H9 (cell line): ENCODE data around the gene LZTFL1. TPM values are rescaled to one million over a fixed set of nuclear protein-coding genes. Genes with fewer than 3 reads are reported as not detected.

Experiments used
- DNase-seq: peaks from one replicate; pipeline ENCODE4 v3.0.0-alpha.2; 2017
- H2AFZ ChIP-seq: one replicate; pipeline ENCODE4 v1.6.1; 2013; ENCODE audit warnings: mild to moderate bottlenecking, low read length, control low read depth, moderate library complexity
- H2AK5ac ChIP-seq: 2 replicates; pipeline ENCODE4 v1.6.1; 2013; ENCODE audit warnings: low read length, control low read depth, mixed read lengths; ENCODE audit not compliant: insufficient read length
- H2BK120ac ChIP-seq: one replicate; pipeline ENCODE4 v1.6.1; 2013; ENCODE audit warnings: low read depth, mild to moderate bottlenecking, low read length, control low read depth, inconsistent platforms; ENCODE audit not compliant: poor library complexity, severe bottlenecking
- H2BK12ac ChIP-seq: 2 replicates; pipeline ENCODE4 v1.6.1; 2013; ENCODE audit warnings: low read length, control low read depth, mixed read lengths, low read depth; ENCODE audit not compliant: insufficient read length
- H2BK15ac ChIP-seq: 2 replicates; pipeline ENCODE4 v1.6.1; 2013; ENCODE audit warnings: low read depth, low read length, control low read depth
- H2BK20ac ChIP-seq: one replicate; pipeline ENCODE4 v1.6.1; 2013; ENCODE audit warnings: low read depth, mild to moderate bottlenecking, low read length, control low read depth, inconsistent platforms; ENCODE audit not compliant: poor library complexity, severe bottlenecking
- H2BK5ac ChIP-seq: 2 replicates; pipeline ENCODE4 v1.6.1; 2013; ENCODE audit warnings: low read length, control low read depth, mixed read lengths; ENCODE audit not compliant: insufficient read length
- H3K14ac ChIP-seq: 2 replicates; pipeline ENCODE4 v1.6.1; 2013; ENCODE audit warnings: low read length, control low read depth; ENCODE audit not compliant: insufficient read depth
- H3K18ac ChIP-seq: 2 replicates; pipeline ENCODE4 v1.6.1; 2013; ENCODE audit warnings: low read depth, mild to moderate bottlenecking, mixed read lengths, low read length, control low read depth; ENCODE audit not compliant: insufficient read length
- H3K23ac ChIP-seq: 2 replicates; pipeline ENCODE4 v1.6.1; 2013; ENCODE audit warnings: low read length, control low read depth, mixed read lengths, low read depth; ENCODE audit not compliant: insufficient read length
- H3K23me2 ChIP-seq: 2 replicates; pipeline ENCODE4 v1.6.1; 2013; ENCODE audit warnings: low read depth, mild to moderate bottlenecking, mixed read lengths, low read length, control low read depth; ENCODE audit not compliant: insufficient read length, poor library complexity, severe bottlenecking
- H3K27ac ChIP-seq: 2 replicates; pipeline ENCODE4 v1.5.1; 2013; ENCODE audit warnings: low read length, control low read depth, mixed read lengths, low read depth; ENCODE audit not compliant: insufficient read length
- H3K27me3 ChIP-seq: 2 replicates; pipeline ENCODE4 v1.6.1; 2013; ENCODE audit warnings: low read length, control low read depth, inconsistent platforms; ENCODE audit not compliant: insufficient read depth
- H3K4ac ChIP-seq: 2 replicates; pipeline ENCODE4 v1.6.1; 2013; ENCODE audit warnings: low read depth, mild to moderate bottlenecking, control low read depth, inconsistent platforms, low read length, moderate library complexity
- H3K4me1 ChIP-seq: 2 replicates; pipeline ENCODE4 v1.6.1; 2013; ENCODE audit warnings: low read length, control low read depth, inconsistent platforms; ENCODE audit not compliant: insufficient read depth
- H3K4me2 ChIP-seq: 2 replicates; pipeline ENCODE4 v1.6.1; 2013; ENCODE audit warnings: low read length, control low read depth, mixed read lengths; ENCODE audit not compliant: insufficient read length, insufficient read depth
- H3K56ac ChIP-seq: 2 replicates; pipeline ENCODE4 v1.6.1; 2013; ENCODE audit warnings: low read depth, mild to moderate bottlenecking, mixed read lengths, low read length, control low read depth; ENCODE audit not compliant: insufficient read length
- H3K79me1 ChIP-seq: 2 replicates; pipeline ENCODE4 v1.6.1; 2013; ENCODE audit warnings: low read depth, mild to moderate bottlenecking, moderate library complexity, low read length, control low read depth, inconsistent platforms; ENCODE audit not compliant: insufficient read depth, poor library complexity, severe bottlenecking
- H3K79me2 ChIP-seq: 2 replicates; pipeline ENCODE4 v1.6.1; 2013; ENCODE audit warnings: low read length, control low read depth, inconsistent platforms; ENCODE audit not compliant: insufficient read depth
- H3K9ac ChIP-seq: 2 replicates; pipeline ENCODE4 v1.6.1; 2013; ENCODE audit warnings: low read length, control low read depth, mixed read lengths; ENCODE audit not compliant: insufficient read length; ENCODE audit errors: extremely low read depth
- H3K9me3 ChIP-seq: one replicate; pipeline ENCODE4 v1.6.1; 2013; ENCODE audit warnings: low read depth, low read length, inconsistent platforms; ENCODE audit not compliant: control insufficient read depth
- H3T11ph ChIP-seq: one replicate; pipeline ENCODE4 v1.6.1; 2013; ENCODE audit warnings: mild to moderate bottlenecking, low read length, control low read depth, inconsistent platforms
- H4K20me1 ChIP-seq: one replicate; pipeline ENCODE4 v1.6.1; 2013; ENCODE audit not compliant: control insufficient read depth, insufficient read length, insufficient read depth
- H4K5ac ChIP-seq: 2 replicates; pipeline ENCODE4 v1.6.1; 2013; ENCODE audit warnings: low read depth, mild to moderate bottlenecking, mixed read lengths, low read length, control low read depth; ENCODE audit not compliant: insufficient read length
- H4K8ac ChIP-seq: replicated peaks from 2 replicates; pipeline ENCODE4 v1.6.1; 2013; ENCODE audit warnings: low read length, control low read depth, mixed read lengths, low read depth; ENCODE audit not compliant: insufficient read length
- H4K91ac ChIP-seq: 2 replicates; pipeline ENCODE4 v1.6.1; 2013; ENCODE audit warnings: low read depth, mild to moderate bottlenecking, moderate library complexity, mixed read lengths, low read length, control low read depth; ENCODE audit not compliant: insufficient read length
- H3K27ac Mint-ChIP-seq, 3 experiments: 2 replicates in 2 of 3; 3 replicates in 1 of 3; pipeline ENCODE4 v1.8.0; 2020 to 2021; ENCODE audit warnings: mixed read lengths in 3 of 3, mild to moderate bottlenecking in 1 of 3, moderate library complexity in 1 of 3
- H3K27me3 Mint-ChIP-seq: 2 replicates; pipeline ENCODE4 v1.8.0; 2021; ENCODE audit warnings: low read depth, mild to moderate bottlenecking, moderate library complexity, mixed read lengths
- H3K36me3 Mint-ChIP-seq, 3 experiments: 2 replicates in 2 of 3; 3 replicates in 1 of 3; pipeline ENCODE4 v1.8.0; 2020 to 2021; ENCODE audit warnings: low read depth in 3 of 3, mixed read lengths in 3 of 3; ENCODE audit not compliant: insufficient read depth in 1 of 3
- H3K4me1 Mint-ChIP-seq, 2 experiments: 2 replicates each; pipeline ENCODE4 v1.8.0; 2020; ENCODE audit warnings: mixed read lengths in 2 of 2
- H3K4me3 Mint-ChIP-seq, 2 experiments: 2 replicates in 1 of 2; 3 replicates in 1 of 2; pipeline ENCODE4 v1.8.0; 2020 to 2021; ENCODE audit warnings: mild to moderate bottlenecking in 2 of 2, mixed read lengths in 2 of 2, moderate library complexity in 1 of 2
- H3K9me3 Mint-ChIP-seq, 2 experiments: 2 replicates in 1 of 2; 3 replicates in 1 of 2; pipeline ENCODE4 v1.8.0; 2020; ENCODE audit warnings: mild to moderate bottlenecking in 2 of 2, mixed read lengths in 2 of 2, moderate library complexity in 1 of 2
- CTCF ChIP-seq: fragments of 200-600 bp; sonication (generic); conservative IDR thresholded peaks from 3 replicates; pipeline ENCODE4 v1.8.0; 2021; ENCODE audit warnings: antibody characterized with exemption, mild to moderate bottlenecking
- WGBS: extraction: QIAGEN DNeasy Blood & Tissue Kit; methylation state at CpG from one replicate; pipeline ENCODE4 v1.1.7; 2013; ENCODE audit warnings: missing lambda C conversion rate, low lambda C conversion rate, mixed read lengths; ENCODE audit not compliant: insufficient read length; ENCODE audit errors: extremely low coverage; 5-methylcytosine and 5-hydroxymethylcytosine counted together
- total RNA-seq: library from RNA; stranded (reverse); gene quantifications from 2 replicates; pipeline ENCODE4 v1.2.1, GENCODE V29; 2021

Gene LZTFL1
- total RNA-seq, 1 experiment from 2014 or later: 12.2 TPM

- no peak overlapping the region for H3K56ac ChIP-seq
- H3T11ph ChIP-seq: no peak overlapping the region
- H4K20me1 ChIP-seq: no peaks in the 10 kb centered on the region
- H3K14ac ChIP-seq: no peak overlapping the region
- no peaks in the 10 kb centered on the region for H3K9me3 ChIP-seq
- no peak overlapping the region for H2BK5ac ChIP-seq
- no peaks in the 10 kb centered on the region for H3K9me3 Mint-ChIP-seq
- no peaks in the 10 kb centered on the region for H3K36me3 Mint-ChIP-seq
- H3K4me3 Mint-ChIP-seq: no peak overlapping the region
- no peak overlapping the region for H3K27ac ChIP-seq
- no peaks in the 10 kb centered on the region for H3K27me3 ChIP-seq
- no peak overlapping the region for H2BK20ac ChIP-seq
- H2BK15ac ChIP-seq: no peak overlapping the region
- no peaks in the 10 kb centered on the region for H3K23me2 ChIP-seq
- H2AFZ ChIP-seq: no peak overlapping the region
- H4K5ac ChIP-seq: no peak overlapping the region
- H3K9ac ChIP-seq: no peak overlapping the region
- no peak overlapping the region for H3K4ac ChIP-seq
- no peak overlapping the region for H2BK12ac ChIP-seq
- H3K23ac ChIP-seq: no peak overlapping the region
- DNase-seq: no peak
- no peak for TF ChIP-seq CTCF
- H2AK5ac ChIP-seq: no peak overlapping the region
- no peak overlapping the region for H2BK120ac ChIP-seq
- no CpG with 5 or more reads among the region's 4 CpGs for WGBS
- no peaks in the 10 kb centered on the region for H3K4me1 ChIP-seq
- H3K79me2 ChIP-seq: no peaks in the 10 kb centered on the region
- no peak overlapping the region for H3K18ac ChIP-seq
- H3K79me1 ChIP-seq: no peaks in the 10 kb centered on the region
- H3K27ac Mint-ChIP-seq: no peak overlapping the region
- no peak overlapping the region for H3K4me2 ChIP-seq
- no peak overlapping the region for H4K8ac ChIP-seq
- peaks cover 3% of the 10 kb centered on the region for H3K27me3 Mint-ChIP-seq
- H4K91ac ChIP-seq: no peak overlapping the region
- peaks cover 14 to 16% of the 10 kb centered on the region in 2 experiments for H3K4me1 Mint-ChIP-seq
Measured at GRCh38 chr3:45873638-45874037, 31.7 kb upstream of the LZTFL1 start.
